Activated naive CD8-positive, alpha-beta T cell (primary cell): ENCODE measurements around the gene SPN.
"Not testable (repeated sequence)": the region's sequence is repeated elsewhere in the genome, so short reads cannot be mapped to it uniquely, and the experiment has no call there.

Experiments used
- H3K27ac Mint-ChIP-seq: one replicate; pipeline ENCODE4 v1.8.0; 2021; ENCODE audit warnings: mixed read lengths
- H3K27me3 Mint-ChIP-seq: one replicate; pipeline ENCODE4 v1.8.0; 2021; ENCODE audit warnings: mixed read lengths
- H3K36me3 Mint-ChIP-seq: one replicate; pipeline ENCODE4 v1.8.0; 2021; ENCODE audit warnings: mixed read lengths
- H3K4me1 Mint-ChIP-seq: one replicate; pipeline ENCODE4 v1.8.0; 2021; ENCODE audit warnings: low read depth, mixed read lengths
- H3K4me3 Mint-ChIP-seq: one replicate; pipeline ENCODE4 v1.8.0; 2021; ENCODE audit warnings: mild to moderate bottlenecking, mixed read lengths
- H3K9me3 Mint-ChIP-seq: one replicate; pipeline ENCODE4 v1.8.0; 2021; ENCODE audit warnings: low read depth, mixed read lengths

The SPN gene

GRCh38 chr16:29699324-29700219, 36.5 kb downstream of the SPN start:
- H3K4me3 Mint-ChIP-seq = no peak overlapping the region

GRCh38 chr16:29700253-29700987, 37.4 kb downstream of the SPN start:
- H3K36me3 Mint-ChIP-seq = no peaks in the 10 kb centered on the region
- peak overlapping the region; percentile 82 for H3K27ac Mint-ChIP-seq
- H3K4me1 Mint-ChIP-seq = peaks cover 32% of the 10 kb centered on the region
- H3K9me3 Mint-ChIP-seq = no peaks in the 10 kb centered on the region
- no peaks in the 10 kb centered on the region for H3K27me3 Mint-ChIP-seq
- H3K4me3 Mint-ChIP-seq = peak overlapping the region; percentile 74

More at GRCh38 chr16:29699324-29700219, 36.5 kb downstream of the SPN start:
- Mint-ChIP-seq H3K36me3 (no peaks in the 10 kb centered on the region), H3K27me3 (no peaks in the 10 kb centered on the region), H3K4me1 (peaks cover 30% of the 10 kb centered on the region), H3K27ac (no peak overlapping the region), H3K9me3 (no peaks in the 10 kb centered on the region)

GRCh38 chr16:29701214-29701555, 38.1 kb downstream of the SPN start:
- Mint-ChIP-seq H3K4me1 (peaks cover 32% of the 10 kb centered on the region), H3K9me3 (no peaks in the 10 kb centered on the region), H3K36me3 (no peaks in the 10 kb centered on the region), H3K4me3 (peak overlapping the region; percentile 6), H3K27ac (peak overlapping the region; percentile 91), H3K27me3 (no peaks in the 10 kb centered on the region)

GRCh38 chr16:29702269-29702668, 39.2 kb downstream of the SPN start:
- Mint-ChIP-seq H3K27ac (peak overlapping the region; percentile 91), H3K4me1 (peaks cover 32% of the 10 kb centered on the region), H3K9me3 (no peaks in the 10 kb centered on the region), H3K27me3 (no peaks in the 10 kb centered on the region), H3K36me3 (no peaks in the 10 kb centered on the region), H3K4me3 (peak overlapping the region; percentile 74)

GRCh38 chr16:29705030-29705429, 42.0 kb downstream of the SPN start:
- peaks cover 37% of the 10 kb centered on the region for H3K4me1 Mint-ChIP-seq
- no peaks in the 10 kb centered on the region for H3K9me3 Mint-ChIP-seq
- no peak overlapping the region for H3K4me3 Mint-ChIP-seq

GRCh38 chr16:29707160-29707559, 44.1 kb downstream of the SPN start:
- peaks cover 28% of the 10 kb centered on the region for H3K4me1 Mint-ChIP-seq
- not testable (repeated sequence) for H3K4me3 Mint-ChIP-seq, H3K27ac Mint-ChIP-seq, H3K9me3 Mint-ChIP-seq, H3K27me3 Mint-ChIP-seq, H3K36me3 Mint-ChIP-seq

More at GRCh38 chr16:29705030-29705429, 42.0 kb downstream of the SPN start:
- Mint-ChIP-seq H3K27ac (no peak overlapping the region), H3K27me3 (no peaks in the 10 kb centered on the region), H3K36me3 (no peaks in the 10 kb centered on the region)

- Mint-ChIP-seq H3K27ac (no peak overlapping the region), H3K4me3 (no peak overlapping the region), H3K36me3 (no peaks in the 10 kb centered on the region), H3K27me3 (no peaks in the 10 kb centered on the region), H3K9me3 (no peaks in the 10 kb centered on the region), H3K4me1 (peaks cover 17% of the 10 kb centered on the region)
These were observed 46.0 kb downstream of the SPN start for GRCh38 chr16:29708917-29709600.

- Mint-ChIP-seq H3K4me1 (peaks cover 15% of the 10 kb centered on the region), H3K27ac (peak overlapping the region; percentile 41)
- not testable (repeated sequence) for H3K4me3 Mint-ChIP-seq, H3K36me3 Mint-ChIP-seq, H3K9me3 Mint-ChIP-seq, H3K27me3 Mint-ChIP-seq
These were observed 46.6 kb downstream of the SPN start for GRCh38 chr16:29709657-29710056.

- no peaks in the 10 kb centered on the region for H3K27me3 Mint-ChIP-seq
- no peaks in the 10 kb centered on the region for H3K36me3 Mint-ChIP-seq
- H3K4me1 Mint-ChIP-seq = peaks cover 13% of the 10 kb centered on the region
- no peak overlapping the region for H3K4me3 Mint-ChIP-seq
- no peaks in the 10 kb centered on the region for H3K9me3 Mint-ChIP-seq
- peak overlapping the region; percentile 5 for H3K27ac Mint-ChIP-seq
These were observed 47.5 kb downstream of the SPN start for GRCh38 chr16:29710227-29711219.

GRCh38 chr16:29712809-29713208, 49.8 kb downstream of the SPN start:
- no peaks in the 10 kb centered on the region for H3K9me3 Mint-ChIP-seq
- no peak overlapping the region for H3K27ac Mint-ChIP-seq
- no peak overlapping the region for H3K4me3 Mint-ChIP-seq

GRCh38 chr16:29714396-29714795, 51.3 kb downstream of the SPN start:
- Mint-ChIP-seq H3K4me1 (peaks cover 13% of the 10 kb centered on the region), H3K27ac (no peak overlapping the region), H3K9me3 (no peaks in the 10 kb centered on the region), H3K36me3 (no peaks in the 10 kb centered on the region), H3K27me3 (no peaks in the 10 kb centered on the region), H3K4me3 (no peak overlapping the region)

More at GRCh38 chr16:29712809-29713208, 49.8 kb downstream of the SPN start:
- Mint-ChIP-seq H3K27me3 (no peaks in the 10 kb centered on the region), H3K36me3 (no peaks in the 10 kb centered on the region), H3K4me1 (peaks cover 13% of the 10 kb centered on the region)

GRCh38 chr16:29714972-29715371, 51.9 kb downstream of the SPN start:
- no peaks in the 10 kb centered on the region for H3K36me3 Mint-ChIP-seq
- H3K27me3 Mint-ChIP-seq = no peaks in the 10 kb centered on the region
- peaks cover 8% of the 10 kb centered on the region for H3K4me1 Mint-ChIP-seq
- no peak overlapping the region for H3K27ac Mint-ChIP-seq
- H3K9me3 Mint-ChIP-seq = no peaks in the 10 kb centered on the region
- no peak overlapping the region for H3K4me3 Mint-ChIP-seq

GRCh38 chr16:29717113-29717512, 54.1 kb downstream of the SPN start:
- H3K27ac Mint-ChIP-seq = no peak overlapping the region
- H3K36me3 Mint-ChIP-seq = no peaks in the 10 kb centered on the region
- no peaks in the 10 kb centered on the region for H3K9me3 Mint-ChIP-seq
- H3K4me1 Mint-ChIP-seq = peaks cover 7% of the 10 kb centered on the region
- H3K4me3 Mint-ChIP-seq = no peak overlapping the region
- no peaks in the 10 kb centered on the region for H3K27me3 Mint-ChIP-seq

- no peaks in the 10 kb centered on the region for H3K36me3 Mint-ChIP-seq
- H3K4me1 Mint-ChIP-seq = peaks cover 13% of the 10 kb centered on the region
- no peaks in the 10 kb centered on the region for H3K9me3 Mint-ChIP-seq
- no peaks in the 10 kb centered on the region for H3K27me3 Mint-ChIP-seq
- no peak overlapping the region for H3K27ac Mint-ChIP-seq
- no peak overlapping the region for H3K4me3 Mint-ChIP-seq
These were observed 56.0 kb downstream of the SPN start for GRCh38 chr16:29719063-29719462.
